Esophagus (tissue), 2 donors: Measurements from ENCODE around the gene CSNK1A1. TPM values are rescaled to one million over a fixed set of nuclear protein-coding genes. Genes with fewer than 3 reads are reported as not detected.
A peak's percentile ranks its signal among the peaks of the same experiment; 100 is the strongest.

ENCODE experiments used
- H3K27ac ChIP-seq, 2 donors: one replicate each; pipeline ENCODE4 v1.5.1; 2013; ENCODE audit warnings: low read depth in 2 of 2, mild to moderate bottlenecking in 2 of 2, inconsistent platforms in 1 of 2, low read length in 1 of 2, moderate library complexity in 1 of 2
- H3K27me3 ChIP-seq, 2 donors: one replicate each; pipeline ENCODE4 v1.6.1; 2013; ENCODE audit warnings: low read length in 2 of 2, control low read depth in 1 of 2, mild to moderate bottlenecking in 1 of 2; ENCODE audit not compliant: insufficient read depth in 2 of 2, control insufficient read depth in 1 of 2
- H3K36me3 ChIP-seq, 2 donors: one replicate each; pipeline ENCODE4 v1.6.1; 2013; ENCODE audit warnings: low read length in 1 of 2; ENCODE audit not compliant: control insufficient read depth in 2 of 2, insufficient read depth in 2 of 2
- H3K4me1 ChIP-seq, 2 donors: one replicate each; pipeline ENCODE4 v1.6.1; 2013; ENCODE audit warnings: low read length in 1 of 2; ENCODE audit not compliant: control insufficient read depth in 2 of 2, insufficient read depth in 2 of 2
- H3K4me3 ChIP-seq, 2 donors: one replicate each; pipeline ENCODE4 v1.5.1; 2013; ENCODE audit warnings: low read length in 2 of 2, mild to moderate bottlenecking in 2 of 2, low read depth in 1 of 2, moderate library complexity in 1 of 2
- H3K9me3 ChIP-seq, 2 donors: one replicate each; pipeline ENCODE4 v1.6.1; 2013; ENCODE audit warnings: mild to moderate bottlenecking in 2 of 2, low read depth in 1 of 2, low read length in 1 of 2, moderate library complexity in 1 of 2; ENCODE audit not compliant: control insufficient read depth in 2 of 2, insufficient read depth in 1 of 2
- WGBS, 2 donors: extraction: QIAGEN DNeasy Blood & Tissue Kit; methylation state at CpG; one replicate each; pipeline ENCODE4 v1.1.7; 2013; 5-methylcytosine and 5-hydroxymethylcytosine counted together
- polyA plus RNA-seq, 2 donors: library from polyadenylated mRNA; stranded (reverse); fragments of 200-250 nt; gene quantifications; one replicate each; pipeline ENCODE4 v1.2.3, GENCODE V29; 2013
- donor health status: healthy with polysubstance abuse.
- donor health status: Bipolar disorder and iron deficiency.

CSNK1A1 gene
- polyA plus RNA-seq, 2 donors = 81.1 to 91.8 TPM

GRCh38 chr5:149455889-149456409 lies 95.3 kb downstream of the CSNK1A1 start:
- WGBS, 2 donors = 71 to 73% methylated on average over 13 of the region's 13 CpGs
- no peaks in the 10 kb centered on the region for H3K36me3 ChIP-seq

GRCh38 chr5:149453618-149454415 lies 97.4 kb downstream of the CSNK1A1 start:
- H3K27ac ChIP-seq = peak overlapping the region; percentile 60 to 84
- 64 to 83% methylated on average over 10 of the region's 10 CpGs for WGBS, 2 donors
- H3K4me1 ChIP-seq = peaks cover 0 to 20% of the 10 kb centered on the region in 2 donors
- H3K27me3 ChIP-seq = no peaks in the 10 kb centered on the region
- H3K9me3 ChIP-seq = no peaks in the 10 kb centered on the region
- H3K36me3 ChIP-seq = no peaks in the 10 kb centered on the region
- H3K4me3 ChIP-seq = no peak overlapping the region

More at GRCh38 chr5:149455889-149456409, 95.3 kb downstream of the CSNK1A1 start:
- Histone ChIP-seq H3K4me1 (peaks cover 0 to 14% of the 10 kb centered on the region in 2 donors), H3K4me3 (no peak overlapping the region), H3K9me3 (no peaks in the 10 kb centered on the region), H3K27me3 (no peaks in the 10 kb centered on the region), H3K27ac (peak overlapping the region; percentile 45 to 56)

GRCh38 chr5:149452665-149453617 lies 98.3 kb downstream of the CSNK1A1 start:
- 56 to 69% methylated on average over 16 of the region's 16 CpGs for WGBS, 2 donors
- Histone ChIP-seq H3K27me3 (no peaks in the 10 kb centered on the region), H3K4me3 (no peak overlapping the region), H3K9me3 (no peaks in the 10 kb centered on the region), H3K36me3 (no peaks in the 10 kb centered on the region), H3K4me1 (peaks cover 0 to 16% of the 10 kb centered on the region in 2 donors), H3K27ac (peak overlapping the region; percentile 65 to 88)

- Histone ChIP-seq H3K9me3 (no peaks in the 10 kb centered on the region), H3K4me1 (peaks cover 0 to 16% of the 10 kb centered on the region in 2 donors), H3K27ac (peak overlapping the region; percentile 65 to 88), H3K36me3 (no peaks in the 10 kb centered on the region), H3K4me3 (no peak overlapping the region), H3K27me3 (no peaks in the 10 kb centered on the region)
- 39 to 56% methylated on average over 11 of the region's 11 CpGs for WGBS, 2 donors
Measured at GRCh38 chr5:149452007-149452664, 99.1 kb downstream of the CSNK1A1 start.

GRCh38 chr5:149450199-149450598 lies 101.0 kb downstream of the CSNK1A1 start:
- Histone ChIP-seq H3K9me3 (no peaks in the 10 kb centered on the region), H3K27ac (peak overlapping the region; percentile 38 to 82), H3K4me3 (no peak overlapping the region), H3K36me3 (no peaks in the 10 kb centered on the region), H3K4me1 (peaks cover 0 to 16% of the 10 kb centered on the region in 2 donors), H3K27me3 (no peaks in the 10 kb centered on the region)
- WGBS, 2 donors = 40 to 41% methylated on average over 3 of the region's 3 CpGs

- 86 to 89% methylated on average over 7 of the region's 7 CpGs for WGBS, 2 donors
- peak overlapping the region in 1 of 2 donors; percentile 38 for H3K27ac ChIP-seq
Measured at GRCh38 chr5:149448831-149449714, 102.2 kb downstream of the CSNK1A1 start.

GRCh38 chr5:149448431-149448830 lies 102.8 kb downstream of the CSNK1A1 start:
- peak overlapping the region in 1 of 2 donors; percentile 45 for H3K27ac ChIP-seq

More at GRCh38 chr5:149448831-149449714, 102.2 kb downstream of the CSNK1A1 start:
- peaks cover 0 to 2% of the 10 kb centered on the region in 2 donors for H3K9me3 ChIP-seq
- H3K36me3 ChIP-seq = no peaks in the 10 kb centered on the region
- peaks cover 0 to 16% of the 10 kb centered on the region in 2 donors for H3K4me1 ChIP-seq
- no peak overlapping the region for H3K4me3 ChIP-seq
- no peaks in the 10 kb centered on the region for H3K27me3 ChIP-seq

More at GRCh38 chr5:149448431-149448830, 102.8 kb downstream of the CSNK1A1 start:
- Histone ChIP-seq H3K9me3 (peaks cover 0 to 2% of the 10 kb centered on the region in 2 donors), H3K36me3 (no peaks in the 10 kb centered on the region), H3K27me3 (no peaks in the 10 kb centered on the region), H3K4me3 (no peak overlapping the region), H3K4me1 (peaks cover 0 to 15% of the 10 kb centered on the region in 2 donors)
- WGBS, 2 donors = 65 to 67% methylated on average over 4 of the region's 4 CpGs
